GM23248 (cell line): ENCODE data around the gene TTLL3.

Experiments used
- EZH2 ChIP-seq: fragments of 200-600 bp; sonication (generic); IDR thresholded peaks from 2 replicates; pipeline ENCODE4 v1.6.1; 2018; ENCODE audit warnings: antibody characterized with exemption, mild to moderate bottlenecking; ENCODE audit not compliant: insufficient read depth, poor library complexity, severe bottlenecking
- EZH2phosphoT487 ChIP-seq: fragments of 200-600 bp; sonication (generic); IDR thresholded peaks from 2 replicates; pipeline ENCODE4 v1.6.1; 2018; ENCODE audit warnings: antibody characterized with exemption, moderate library complexity, mild to moderate bottlenecking, low read depth; ENCODE audit not compliant: insufficient read depth

- no peak for TF ChIP-seq EZH2phosphoT487
- TF ChIP-seq EZH2, result no peak
Observed at GRCh38 chr3:9817436-9817835, 7.4 kb downstream of the TTLL3 start.
